HepG2 (cell line): ENCODE results near the gene ALDH2. TPM values are rescaled to one million over a fixed set of nuclear protein-coding genes. Genes with fewer than 3 reads are reported as not detected.

Experiments used
- ATAC-seq: fragments of 200-7000 bp; cut with Tn5 transposase; 3 replicates; pipeline ENCODE4 v1.9.1; 2020; ENCODE audit warnings: mild to moderate bottlenecking, moderate library complexity
- BruUV-seq: library from RNA; stranded (reverse); fragments of 400-500 nt; replicated peaks from 2 replicates; lab custom pipeline; 2021; lab: Mats Ljungman, UMichigan
- CTCF ChIA-PET: fragments of 300-600 bp; formaldehyde crosslinking; extraction: SDS; loops from one replicate; lab custom pipeline; 2021; ENCODE audit warnings: low total read pairs, inconsistent platforms, low intra/inter-chr PET ratio; lab: Yijun Ruan, JAX
- POLR2A ChIA-PET: fragments of 350-600 bp; sonication (Branson Sonifier 250); formaldehyde crosslinking; loops from one replicate; lab custom pipeline; 2020; ENCODE audit warnings: antibody characterized with exemption, inconsistent platforms; lab: Yijun Ruan, JAX
- DNase-seq: peaks from one replicate; pipeline ENCODE4 v3.0.0-alpha.2; 2015; ENCODE audit warnings: low spot score
- FAIRE-seq: peaks from 3 replicates; lab custom pipeline; 2011; peaks lifted over from hg19 to GRCh38; lab: Jason Lieb, UNC
- H2AFZ ChIP-seq: one replicate; pipeline ENCODE4 v1.6.1; 2011; ENCODE audit warnings: low read length, inconsistent platforms
- H3K27ac ChIP-seq: fragments of 300-600 bp; 3 replicates; pipeline ENCODE4 v1.8.0; 2011; ENCODE audit warnings: mixed run types, mild to moderate bottlenecking, mixed read lengths, low read length, inconsistent platforms; ENCODE audit not compliant: insufficient read depth; ENCODE audit errors: extremely low read length
- H3K27me3 ChIP-seq, 2 experiments: fragments of 200-600 bp in 1 of 2; 2 replicates in 1 of 2; 3 replicates in 1 of 2; pipeline versions ENCODE4 v1.6.0 to v1.8.0; 2011; ENCODE audit warnings: low read length in 2 of 2, mild to moderate bottlenecking in 2 of 2, moderate library complexity in 2 of 2, inconsistent platforms in 1 of 2; ENCODE audit not compliant: insufficient read depth in 2 of 2, control insufficient read depth in 1 of 2
- H3K36me3 ChIP-seq, 2 experiments: fragments of 200-600 bp in 1 of 2; replicated peaks in 1 of 2; 2 replicates in 1 of 2; 3 replicates in 1 of 2; pipeline versions ENCODE4 v1.5.1 to v1.8.0; 2011; ENCODE audit warnings: low read length in 2 of 2, inconsistent platforms in 1 of 2; ENCODE audit not compliant: insufficient read depth in 2 of 2, control insufficient read depth in 1 of 2
- H3K4me1 ChIP-seq: 2 replicates; pipeline ENCODE4 v1.5.1; 2012; ENCODE audit warnings: low read length, inconsistent platforms; ENCODE audit not compliant: insufficient read depth
- H3K4me2 ChIP-seq: 2 replicates; pipeline ENCODE4 v1.6.0; 2011; ENCODE audit warnings: low read depth, low read length, inconsistent platforms
- H3K4me3 ChIP-seq, 3 experiments: fragments of 200-600 bp in 1 of 3; sonication (generic), shearing (Covaris generic) in 1 of 3; replicated peaks in 1 of 3; 2 replicates each; pipeline ENCODE4 v1.5.1; 2011 to 2016; ENCODE audit warnings: low read length in 3 of 3, inconsistent platforms in 2 of 3, low read depth in 2 of 3, mild to moderate bottlenecking in 2 of 3, control low read depth in 1 of 3, mixed read lengths in 1 of 3; ENCODE audit not compliant: insufficient read depth in 1 of 3
- H3K79me2 ChIP-seq: one replicate; pipeline ENCODE4 v1.6.1; 2011; ENCODE audit warnings: low read length, inconsistent platforms; ENCODE audit not compliant: insufficient read depth
- H3K9ac ChIP-seq: 2 replicates; pipeline ENCODE4 v1.6.0; 2011; ENCODE audit warnings: mild to moderate bottlenecking, low read depth, low read length, inconsistent platforms; ENCODE audit not compliant: insufficient read depth
- H3K9me3 ChIP-seq: 2 replicates; pipeline ENCODE4 v1.5.1; 2012; ENCODE audit warnings: mild to moderate bottlenecking, low read length
- H4K20me1 ChIP-seq: 2 replicates; pipeline ENCODE4 v1.6.0; 2011; ENCODE audit warnings: inconsistent platforms, mild to moderate bottlenecking, low read length, moderate library complexity; ENCODE audit not compliant: insufficient read depth
- CHD4 ChIP-seq: fragments of 200-600 bp; sonication (generic); IDR thresholded peaks from 2 replicates; pipeline ENCODE4 v1.7.0; 2017; ENCODE audit warnings: mild to moderate bottlenecking, low read length, borderline replicate concordance
- EP300 ChIP-seq, 3 experiments: sonication (generic) in 1 of 3; formaldehyde crosslinking in 1 of 3; IDR thresholded peaks; 2 replicates each; pipeline versions ENCODE4 v1.5.1 to v1.6.1; 2011 to 2020; ENCODE audit warnings: low read depth in 2 of 3, low read length in 2 of 3, borderline replicate concordance in 1 of 3, improper control_type of control experiment in 1 of 3, mild to moderate bottlenecking in 1 of 3, missing genetic modification reagents in 1 of 3, moderate library complexity in 1 of 3
- MIER2 ChIP-seq: IDR thresholded peaks from 2 replicates; pipeline ENCODE4 v1.6.1; 2016; ENCODE audit warnings: missing biosample characterization, missing genetic modification reagents
- MTA1 ChIP-seq: sonication (generic); formaldehyde crosslinking; IDR thresholded peaks from 2 replicates; pipeline ENCODE4 v1.4.0; 2020; ENCODE audit warnings: missing genetic modification reagents, mild to moderate bottlenecking, borderline replicate concordance
- RBM22 ChIP-seq: fragments of 200-400 bp; formaldehyde crosslinking; optimal IDR thresholded peaks from 2 replicates; pipeline ENCODE3; 2017; ENCODE audit warnings: mild to moderate bottlenecking, low read length, moderate library complexity
- REPIN1 ChIP-seq: sonication (generic); formaldehyde crosslinking; IDR thresholded peaks from 2 replicates; pipeline ENCODE4 v1.8.0; 2022; ENCODE audit warnings: missing genetic modification reagents, low read depth, mild to moderate bottlenecking, borderline replicate concordance
- SP2 ChIP-seq: sonication (generic); formaldehyde crosslinking; IDR thresholded peaks from 2 replicates; pipeline ENCODE4 v1.5.1; 2020; ENCODE audit warnings: mild to moderate bottlenecking, missing genetic modification reagents
- ZNF143 ChIP-seq: sonication (generic); formaldehyde crosslinking; IDR thresholded peaks from 2 replicates; pipeline ENCODE4 v1.4.0; 2020; ENCODE audit warnings: missing genetic modification reagents
- ZNF180 ChIP-seq: sonication (generic); formaldehyde crosslinking; IDR thresholded peaks from 2 replicates; pipeline ENCODE4 v1.4.0; 2020; ENCODE audit warnings: low read depth, missing genetic modification reagents, borderline replicate concordance
- ZNF235 ChIP-seq: sonication (generic); formaldehyde crosslinking; IDR thresholded peaks from 2 replicates; pipeline ENCODE4 v1.8.1; 2023; ENCODE audit warnings: mild to moderate bottlenecking, missing genetic modification reagents, borderline replicate concordance
- ZNF326 ChIP-seq: sonication (generic); formaldehyde crosslinking; IDR thresholded peaks from 2 replicates; pipeline ENCODE4 v1.4.0; 2020; ENCODE audit warnings: missing genetic modification reagents, borderline replicate concordance
- ZNF441 ChIP-seq: sonication (generic); formaldehyde crosslinking; IDR thresholded peaks from 2 replicates; pipeline ENCODE4 v1.7.0; 2021; ENCODE audit warnings: missing genetic modification reagents, borderline replicate concordance
- ZNF674 ChIP-seq: sonication (generic); formaldehyde crosslinking; IDR thresholded peaks from 2 replicates; pipeline ENCODE4 v1.5.0; 2020; ENCODE audit warnings: low read depth, mild to moderate bottlenecking, missing genetic modification reagents
- ZNF878 ChIP-seq: sonication (generic); formaldehyde crosslinking; IDR thresholded peaks from 2 replicates; pipeline ENCODE4 v1.8.1; 2023; ENCODE audit warnings: mild to moderate bottlenecking, missing genetic modification reagents, moderate library complexity
- WGBS: methylation state at CpG from one replicate; pipeline ENCODE4 v1.1.6; 2017; ENCODE audit warnings: low lambda C conversion rate; 5-methylcytosine and 5-hydroxymethylcytosine counted together
- in situ Hi-C: cut with HindIII; loops from 2 replicates; pipeline ENCODE4 v1.10.0; 2017; ENCODE audit warnings: low pct_unique_long_range_greater_than_20kb; ENCODE audit not compliant: extremely low pct_ligation_motif_present
- intact Hi-C: fragments of 100-400 bp; cut with micrococcal nuclease; formaldehyde crosslinking; loops from one replicate; pipeline ENCODE4 v1.10.0; 2022; ENCODE audit not compliant: unreplicated experiment
- polyA plus RNA-seq, 8 experiments: library from polyadenylated mRNA; depleted of rRNA in 3 of 8; stranded (reverse) in 7 of 8; unstranded in 1 of 8; fragments of >200 nt; fragmentation: Illumina TruSeq in 4 of 8; extraction: Trizol in 4 of 8; gene quantifications; 2 replicates each; pipeline versions ENCODE4 v1.2.1 to v1.2.3, GENCODE V29; 2011 to 2016; ENCODE audit warnings: low read depth in 4 of 8, missing spikeins in 1 of 8, mixed read lengths in 1 of 8; ENCODE audit not compliant: insufficient read depth in 1 of 8
- total RNA-seq, 5 experiments: library from RNA; depleted of rRNA; stranded (reverse); fragments of >200 nt; fragmentation: Illumina TruSeq; extraction: Trizol; gene quantifications; 2 replicates each; pipeline ENCODE4 v1.2.3, GENCODE V29; 2016; ENCODE audit warnings: low read depth in 1 of 5
- TF ChIP-seq, protein P1 (sequence below): sonication (generic); formaldehyde crosslinking; IDR thresholded peaks from 2 replicates; pipeline ENCODE4 v1.5.0; 2020; ENCODE audit warnings: mild to moderate bottlenecking, missing genetic modification reagents
- TF ChIP-seq, protein P2 (sequence below): sonication (generic); formaldehyde crosslinking; IDR thresholded peaks from 2 replicates; pipeline ENCODE4 v1.4.0; 2020; ENCODE audit warnings: low read depth, mild to moderate bottlenecking, missing genetic modification reagents
- TF ChIP-seq, protein P3 (sequence below): sonication (generic); formaldehyde crosslinking; IDR thresholded peaks from 2 replicates; pipeline ENCODE4 v1.5.0; 2020; ENCODE audit warnings: mild to moderate bottlenecking, missing genetic modification reagents

Gene ALDH2
- total and polyA plus RNA-seq, 2 of the 13 experiments (the other 11 are each of a cell fraction or from before 2014, with no cell fraction given): 78.8 to 103 TPM

DNA sequence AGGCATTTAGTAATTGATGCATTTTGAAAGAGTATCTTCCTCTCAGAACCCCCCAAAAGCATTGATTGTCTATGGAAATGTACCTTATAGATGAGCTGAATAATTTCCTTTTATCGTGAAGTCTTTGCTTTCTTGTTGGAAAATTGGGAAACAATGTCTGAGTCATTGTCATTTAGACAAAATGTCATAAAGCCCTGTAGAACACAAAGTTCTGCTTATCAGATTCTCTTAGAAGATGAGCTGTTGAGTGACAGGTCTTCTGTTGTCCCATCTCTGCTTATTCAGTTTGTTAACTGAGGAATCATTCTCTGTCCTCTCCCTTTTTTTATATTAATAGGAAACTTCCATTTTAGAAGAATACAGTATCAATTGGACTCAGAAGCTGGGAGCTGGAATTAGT lies 98.2 kb downstream of the ALDH2 start:
- Histone ChIP-seq H3K4me2 (no peak overlapping the region), H3K4me3 (no peak overlapping the region), H3K36me3 (peaks cover 11 to 44% of the 10 kb centered on the region in 2 experiments), H3K9me3 (no peaks in the 10 kb centered on the region), H3K9ac (no peak overlapping the region), H4K20me1 (no peaks in the 10 kb centered on the region), H3K27me3 (no peaks in the 10 kb centered on the region), H2AFZ (no peak overlapping the region), H3K79me2 (peaks cover 33% of the 10 kb centered on the region), H3K4me1 (0 out of 2 replicates have a peak, but pooled peaks cover 7% of the 10 kb centered on the region), H3K27ac (no peak overlapping the region)
- ChIA-PET POLR2A (no interaction called here), CTCF (no interaction called here)
- DNase-seq (no peak), FAIRE-seq (no peak), ATAC-seq (no peak)
- TF ChIP-seq REPIN1 (CRISPR knock-in tag) (no peak), ZNF143 (CRISPR knock-in tag) (no peak), ZNF180 (no peak), CHD4 (no peak), EP300 (IDR thresholded peaks at IDR 0.05; ENCODE audit: low read depth in 2 of 2, low read length in 2 of 2) (no peak), EP300 (CRISPR knock-in tag; IDR thresholded peaks at IDR 0.05; ENCODE audit: borderline replicate concordance) (no peak), RBM22 (no peak), ZNF674 (CRISPR knock-in tag) (no peak), MIER2 (no peak), ZNF878 (CRISPR knock-in tag) (no peak), ZNF441 (no peak), SP2 (CRISPR knock-in tag) (no peak), MTA1 (CRISPR knock-in tag) (no peak), ZNF235 (CRISPR knock-in tag) (no peak), ZNF326 (CRISPR knock-in tag) (no peak)
- TF ChIP-seq, protein P1, sequence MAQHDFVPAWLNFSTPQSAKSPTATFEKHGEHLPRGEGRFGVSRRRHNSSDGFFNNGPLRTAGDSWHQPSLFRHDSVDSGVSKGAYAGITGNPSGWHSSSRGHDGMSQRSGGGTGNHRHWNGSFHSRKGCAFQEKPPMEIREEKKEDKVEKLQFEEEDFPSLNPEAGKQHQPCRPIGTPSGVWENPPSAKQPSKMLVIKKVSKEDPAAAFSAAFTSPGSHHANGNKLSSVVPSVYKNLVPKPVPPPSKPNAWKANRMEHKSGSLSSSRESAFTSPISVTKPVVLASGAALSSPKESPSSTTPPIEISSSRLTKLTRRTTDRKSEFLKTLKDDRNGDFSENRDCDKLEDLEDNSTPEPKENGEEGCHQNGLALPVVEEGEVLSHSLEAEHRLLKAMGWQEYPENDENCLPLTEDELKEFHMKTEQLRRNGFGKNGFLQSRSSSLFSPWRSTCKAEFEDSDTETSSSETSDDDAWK (CRISPR knock-in tag): no peak
- TF ChIP-seq, protein P2, sequence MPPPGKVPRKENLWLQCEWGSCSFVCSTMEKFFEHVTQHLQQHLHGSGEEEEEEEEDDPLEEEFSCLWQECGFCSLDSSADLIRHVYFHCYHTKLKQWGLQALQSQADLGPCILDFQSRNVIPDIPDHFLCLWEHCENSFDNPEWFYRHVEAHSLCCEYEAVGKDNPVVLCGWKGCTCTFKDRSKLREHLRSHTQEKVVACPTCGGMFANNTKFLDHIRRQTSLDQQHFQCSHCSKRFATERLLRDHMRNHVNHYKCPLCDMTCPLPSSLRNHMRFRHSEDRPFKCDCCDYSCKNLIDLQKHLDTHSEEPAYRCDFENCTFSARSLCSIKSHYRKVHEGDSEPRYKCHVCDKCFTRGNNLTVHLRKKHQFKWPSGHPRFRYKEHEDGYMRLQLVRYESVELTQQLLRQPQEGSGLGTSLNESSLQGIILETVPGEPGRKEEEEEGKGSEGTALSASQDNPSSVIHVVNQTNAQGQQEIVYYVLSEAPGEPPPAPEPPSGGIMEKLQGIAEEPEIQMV (CRISPR knock-in tag): no peak
- TF ChIP-seq, protein P3, sequence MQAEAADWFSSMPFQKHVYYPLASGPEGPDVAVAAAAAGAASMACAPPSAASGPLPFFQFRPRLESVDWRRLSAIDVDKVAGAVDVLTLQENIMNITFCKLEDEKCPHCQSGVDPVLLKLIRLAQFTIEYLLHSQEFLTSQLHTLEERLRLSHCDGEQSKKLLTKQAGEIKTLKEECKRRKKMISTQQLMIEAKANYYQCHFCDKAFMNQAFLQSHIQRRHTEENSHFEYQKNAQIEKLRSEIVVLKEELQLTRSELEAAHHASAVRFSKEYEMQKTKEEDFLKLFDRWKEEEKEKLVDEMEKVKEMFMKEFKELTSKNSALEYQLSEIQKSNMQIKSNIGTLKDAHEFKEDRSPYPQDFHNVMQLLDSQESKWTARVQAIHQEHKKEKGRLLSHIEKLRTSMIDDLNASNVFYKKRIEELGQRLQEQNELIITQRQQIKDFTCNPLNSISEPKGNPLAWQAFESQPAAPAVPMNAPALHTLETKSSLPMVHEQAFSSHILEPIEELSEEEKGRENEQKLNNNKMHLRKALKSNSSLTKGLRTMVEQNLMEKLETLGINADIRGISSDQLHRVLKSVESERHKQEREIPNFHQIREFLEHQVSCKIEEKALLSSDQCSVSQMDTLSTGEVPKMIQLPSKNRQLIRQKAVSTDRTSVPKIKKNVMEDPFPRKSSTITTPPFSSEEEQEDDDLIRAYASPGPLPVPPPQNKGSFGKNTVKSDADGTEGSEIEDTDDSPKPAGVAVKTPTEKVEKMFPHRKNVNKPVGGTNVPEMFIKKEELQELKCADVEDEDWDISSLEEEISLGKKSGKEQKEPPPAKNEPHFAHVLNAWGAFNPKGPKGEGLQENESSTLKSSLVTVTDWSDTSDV (CRISPR knock-in tag): no peak
- in situ Hi-C loops: no loop called here
- intact Hi-C loops: no loop called here
- no TSS peak for BruUV-seq
- WGBS: 96% methylated on average over 1 of the region's 1 CpG
